Left renal pelvis (tissue), 4 donors: ENCODE data around the gene RAB5A. TPM values are rescaled to one million over a fixed set of nuclear protein-coding genes. Genes with fewer than 3 reads are reported as not detected.
"Not testable (repeated sequence)": the region's sequence is repeated elsewhere in the genome, so short reads cannot be mapped to it uniquely, and the experiment has no call there.

Source experiments
- DNase-seq, 4 donors: peaks; one replicate each; pipeline ENCODE4 v3.0.0-alpha.2; 2013; ENCODE audit warnings: low read depth in 4 of 4, low spot score in 3 of 4
- polyA plus RNA-seq, 4 donors: library from polyadenylated mRNA; unstranded; fragments of 120-200 nt; gene quantifications; one replicate each; pipeline ENCODE4 v1.2.1, GENCODE V29; 2013; ENCODE audit not compliant: insufficient read length in 4 of 4

RAB5A gene
- polyA plus RNA-seq = 10 to 100 TPM; 70.2 to 88.4 (median 74.2) TPM

GRCh38 chr3:19946832-19947548 lies at the start of gene RAB5A:
RAB5A (plus strand) TSS chr3:19947097; CDS start chr3:19950899, 3,802 bp downstream.
- peak; percentile 94 to 96 (median 94) for DNase-seq

- no peak for DNase-seq
These were observed 48.2 kb upstream of the RAB5A start for GRCh38 chr3:19898721-19899120.

GRCh38 chr3:19899264-19899663 lies 47.6 kb upstream of the RAB5A start:
- no peak for DNase-seq

- DNase-seq = not testable (repeated sequence)
These were observed 47.1 kb upstream of the RAB5A start for GRCh38 chr3:19899833-19900232.

GRCh38 chr3:19901337-19901736 lies 45.6 kb upstream of the RAB5A start:
- DNase-seq = no peak

GRCh38 chr3:19901918-19902317 lies 45.0 kb upstream of the RAB5A start:
- no peak for DNase-seq

GRCh38 chr3:19903649-19904048 lies 43.2 kb upstream of the RAB5A start:
- DNase-seq = no peak

- DNase-seq = no peak
These were observed 39.4 kb upstream of the RAB5A start for GRCh38 chr3:19907523-19907922.

- no peak for DNase-seq
These were observed 35.4 kb upstream of the RAB5A start for GRCh38 chr3:19911452-19911851.

GRCh38 chr3:19917167-19917566 lies 29.7 kb upstream of the RAB5A start:
- DNase-seq = no peak

- DNase-seq = no peak
These were observed 26.4 kb upstream of the RAB5A start for GRCh38 chr3:19920401-19921080.

GRCh38 chr3:19931180-19931692 lies 15.7 kb upstream of the RAB5A start:
- no peak for DNase-seq

- no peak for DNase-seq
These were observed 15.1 kb upstream of the RAB5A start for GRCh38 chr3:19931767-19932188.

GRCh38 chr3:19932422-19932821 lies 14.5 kb upstream of the RAB5A start:
- no peak for DNase-seq

GRCh38 chr3:19934098-19934566 lies 12.8 kb upstream of the RAB5A start, which contains the start of gene EFHB:
EFHB (minus strand) TSS chr3:19934217; CDS start chr3:19934018, 199 bp downstream.
- DNase-seq = peak in 1 of 4 donors; percentile 7

- no peak for DNase-seq
These were observed 9.2 kb upstream of the RAB5A start for GRCh38 chr3:19937459-19938294.

GRCh38 chr3:19938295-19938627 lies 8.6 kb upstream of the RAB5A start:
- no peak for DNase-seq

- no peak for DNase-seq
These were observed 6.3 kb upstream of the RAB5A start for GRCh38 chr3:19940643-19941042.

- DNase-seq = no peak
These were observed 1.4 kb upstream of the RAB5A start for GRCh38 chr3:19945534-19945933.

GRCh38 chr3:19945969-19946831 lies 697 bp upstream of the RAB5A start:
- no peak for DNase-seq
